OCI-LY7 (cell line): ENCODE results near the gene STOX2. TPM values are rescaled to one million over a fixed set of nuclear protein-coding genes. Genes with fewer than 3 reads are reported as not detected.

ENCODE experiments used
- BruUV-seq: library from RNA; stranded (reverse); fragments of 400-500 nt; replicated peaks from 2 replicates; lab custom pipeline; 2021; lab: Mats Ljungman, UMichigan
- CTCF ChIA-PET: fragments of 300-600 bp; sonication (Branson Sonifier 250); formaldehyde crosslinking; loops from one replicate; lab custom pipeline; 2022; ENCODE audit warnings: antibody characterized with exemption; ENCODE audit not compliant: unreplicated experiment; lab: Charles Lee
- POLR2A ChIA-PET: fragments of 300-600 bp; sonication (Branson Sonifier 250); formaldehyde crosslinking; loops from one replicate; lab custom pipeline; 2022; ENCODE audit warnings: antibody characterized with exemption; lab: Charles Lee
- DNase-seq: peaks from one replicate; pipeline ENCODE4 v3.0.0-alpha.2; 2015; ENCODE audit warnings: low spot score
- H2AFZ ChIP-seq: fragments of 200-600 bp; sonication (generic), shearing (Covaris generic); 2 replicates; pipeline ENCODE4 v1.6.1; 2014; ENCODE audit warnings: mild to moderate bottlenecking, antibody characterized with exemption, low read length, moderate library complexity
- H3K27ac ChIP-seq: fragments of 200-600 bp; sonication (generic); 2 replicates; pipeline ENCODE4 v1.5.1; 2014; ENCODE audit warnings: mixed run types, low read depth, mild to moderate bottlenecking, moderate library complexity, low read length, inconsistent platforms; ENCODE audit not compliant: poor library complexity, severe bottlenecking
- H3K36me3 ChIP-seq: fragments of 200-600 bp; sonication (generic); 2 replicates; pipeline ENCODE4 v1.6.1; 2014; ENCODE audit warnings: mild to moderate bottlenecking, antibody characterized with exemption, low read length, moderate library complexity, mixed read lengths; ENCODE audit not compliant: insufficient read depth
- H3K4me1 ChIP-seq: fragments of 200-600 bp; sonication (generic); 2 replicates; pipeline ENCODE4 v1.5.1; 2014; ENCODE audit warnings: mild to moderate bottlenecking, low read length; ENCODE audit not compliant: insufficient read depth, poor library complexity, severe bottlenecking
- H3K4me2 ChIP-seq: fragments of 200-600 bp; sonication (generic); 2 replicates; pipeline ENCODE4 v1.6.1; 2014; ENCODE audit warnings: mild to moderate bottlenecking, low read length
- H3K4me3 ChIP-seq: fragments of 200-600 bp; sonication (generic); 2 replicates; pipeline ENCODE4 v1.5.1; 2014; ENCODE audit warnings: mild to moderate bottlenecking, low read depth, low read length; ENCODE audit not compliant: poor library complexity, severe bottlenecking
- H3K79me2 ChIP-seq: fragments of 200-600 bp; sonication (generic); 2 replicates; pipeline ENCODE4 v1.6.1; 2016; ENCODE audit warnings: low read depth, mild to moderate bottlenecking, low read length, moderate library complexity, mixed read lengths; ENCODE audit not compliant: insufficient read depth
- H3K9me2 ChIP-seq: fragments of 200-600 bp; sonication (generic); 2 replicates; pipeline ENCODE4 v1.6.1; 2016; ENCODE audit warnings: mild to moderate bottlenecking, low read length, mixed read lengths; ENCODE audit not compliant: insufficient read depth
- H3K9me3 ChIP-seq: fragments of 200-600 bp; sonication (generic); 2 replicates; pipeline ENCODE4 v1.6.1; 2014; ENCODE audit warnings: mild to moderate bottlenecking, mixed run types, low read length, mixed read lengths
- H4K20me1 ChIP-seq: fragments of 200-600 bp; sonication (generic); 2 replicates; pipeline ENCODE4 v1.6.1; 2014; ENCODE audit warnings: mild to moderate bottlenecking, antibody characterized with exemption, low read length, moderate library complexity, mixed read lengths; ENCODE audit not compliant: insufficient read depth
- CTCF ChIP-seq: fragments of 200-600 bp; sonication (generic); conservative IDR thresholded peaks from 2 replicates; pipeline ENCODE4 v1.5.1; 2014; ENCODE audit warnings: mild to moderate bottlenecking, antibody characterized with exemption, low read length, moderate library complexity, mixed read lengths
- EZH2phosphoT487 ChIP-seq: fragments of 200-600 bp; sonication (generic); IDR thresholded peaks from 2 replicates; pipeline ENCODE4 v1.6.1; 2018; ENCODE audit warnings: low read depth, borderline replicate concordance, mild to moderate bottlenecking, mixed run types, antibody characterized with exemption, low read length, moderate library complexity, mixed read lengths
- intact Hi-C: fragments of 100-400 bp; cut with micrococcal nuclease; formaldehyde crosslinking; loops from one replicate; pipeline ENCODE4 v1.10.0; 2022; ENCODE audit not compliant: unreplicated experiment
- total RNA-seq, 2 experiments: library from RNA; depleted of rRNA in 1 of 2; stranded (reverse); fragments of >200 nt in 1 of 2; shearing (Covaris generic) in 1 of 2; gene quantifications; 2 replicates each; pipeline ENCODE4 v1.2.3, GENCODE V29; 2014 to 2022

Gene STOX2
- total RNA-seq, 2 experiments from 2014 or later = 0.38 TPM; not detected in 1

GRCh38 chr4:184059099-184059498, 154.0 kb downstream of the STOX2 start:
- BruUV-seq = no TSS peak
- POLR2A ChIA-PET = no interaction called here
- Histone ChIP-seq H3K4me2 (no peak overlapping the region), H3K79me2 (no peaks in the 10 kb centered on the region), H3K9me2 (no peaks in the 10 kb centered on the region), H2AFZ (no peak overlapping the region), H3K4me3 (no peak overlapping the region), H3K36me3 (no peaks in the 10 kb centered on the region), H3K27ac (no peak overlapping the region), H3K9me3 (no peaks in the 10 kb centered on the region), H3K4me1 (no peaks in the 10 kb centered on the region), H4K20me1 (no peaks in the 10 kb centered on the region)
- intact Hi-C loops = no loop called here
- no peak for DNase-seq
- TF ChIP-seq CTCF (no peak), EZH2phosphoT487 (no peak)
- CTCF ChIA-PET = no interaction called here

GRCh38 chr4:184061582-184061981, 156.5 kb downstream of the STOX2 start:
- Histone ChIP-seq H3K36me3 (no peaks in the 10 kb centered on the region), H3K9me2 (no peaks in the 10 kb centered on the region), H3K79me2 (no peaks in the 10 kb centered on the region), H4K20me1 (no peaks in the 10 kb centered on the region), H3K9me3 (no peaks in the 10 kb centered on the region), H3K27ac (no peak overlapping the region), H2AFZ (no peak overlapping the region), H3K4me1 (no peaks in the 10 kb centered on the region), H3K4me2 (no peak overlapping the region), H3K4me3 (no peak overlapping the region)
- POLR2A ChIA-PET = interaction anchor here (0.6 kb wide), 1 partner anchor 203 kb away, joined by 3 read pairs; no protein-coding TSS in a partner anchor
- BruUV-seq = no TSS peak
- DNase-seq = no peak
- intact Hi-C loops = no loop called here
- no peak for TF ChIP-seq CTCF
- TF ChIP-seq EZH2phosphoT487 = no peak
- CTCF ChIA-PET = no interaction called here

GRCh38 chr4:184062769-184063168, 157.7 kb downstream of the STOX2 start:
- H2AFZ ChIP-seq = no peak overlapping the region
- H3K9me3 ChIP-seq = no peaks in the 10 kb centered on the region
- no TSS peak for BruUV-seq

More at GRCh38 chr4:184062769-184063168, 157.7 kb downstream of the STOX2 start:
- Histone ChIP-seq H3K9me2 (no peaks in the 10 kb centered on the region), H3K27ac (no peak overlapping the region), H4K20me1 (no peaks in the 10 kb centered on the region), H3K79me2 (no peaks in the 10 kb centered on the region), H3K4me3 (no peak overlapping the region), H3K4me2 (no peak overlapping the region), H3K4me1 (no peaks in the 10 kb centered on the region), H3K36me3 (no peaks in the 10 kb centered on the region)
- CTCF ChIA-PET = no interaction called here
- no peak for DNase-seq
- POLR2A ChIA-PET = no interaction called here
- TF ChIP-seq EZH2phosphoT487 (no peak), CTCF (no peak)
- intact Hi-C loops = no loop called here
